Brain microvascular endothelial cell (primary cell): ENCODE results near the gene THSD7A.

Experiments used
- DNase-seq: peaks from one replicate; pipeline ENCODE4 v3.0.0-alpha.2; 2020
- H3K27ac ChIP-seq: fragments of 250-450 bp; sonication (Bioruptor Pico); 2 replicates; pipeline ENCODE4 v1.5.1; 2020; ENCODE audit warnings: mild to moderate bottlenecking, moderate library complexity
- H3K27me3 ChIP-seq: fragments of 250-450 bp; sonication (Bioruptor Pico); replicated peaks from 2 replicates; pipeline ENCODE4 v1.5.1; 2020; ENCODE audit warnings: mild to moderate bottlenecking
- H3K36me3 ChIP-seq: fragments of 250-450 bp; sonication (Bioruptor Pico); replicated peaks from 2 replicates; pipeline ENCODE4 v1.5.1; 2020; ENCODE audit warnings: mild to moderate bottlenecking
- H3K4me3 ChIP-seq: 2 replicates; pipeline ENCODE4 v1.5.1; 2011; ENCODE audit warnings: low read depth, mild to moderate bottlenecking, control low read depth, low read length, moderate library complexity
- in situ Hi-C: cut with HindIII; loops from 2 replicates; pipeline ENCODE4 v1.10.0; 2017; ENCODE audit warnings: low sequenced_read_pairs, low pct_ligation_motif_present
- TF ChIP-seq, protein P1 (sequence below): IDR thresholded peaks from 2 replicates; pipeline ENCODE4 v1.5.1; 2011; ENCODE audit warnings: low read depth, mild to moderate bottlenecking, moderate library complexity, low read length, control low read depth, inconsistent platforms; ENCODE audit errors: missing control alignments

The THSD7A gene

DNA sequence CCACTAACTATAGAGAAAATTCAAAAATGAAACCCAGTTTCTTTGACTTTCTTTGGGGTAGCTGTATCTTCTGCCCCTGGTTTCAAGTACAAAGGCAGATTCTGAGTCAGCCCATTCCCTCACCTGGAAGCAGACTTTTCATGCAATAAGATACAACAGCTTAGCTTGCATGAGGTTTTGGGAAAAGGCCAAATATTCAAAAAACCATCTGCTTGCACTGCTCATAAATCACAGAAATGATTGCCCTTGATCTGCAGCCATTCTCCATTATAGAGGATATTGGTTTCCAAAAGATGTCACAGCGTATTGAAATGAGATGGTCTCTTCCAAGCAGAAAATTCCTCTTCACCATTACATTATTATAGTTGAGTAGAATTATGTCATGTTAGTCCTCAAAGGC lies 504.4 kb downstream of the THSD7A start:
- H3K4me3 ChIP-seq, result no peak overlapping the region
- H3K27me3 ChIP-seq, result no peaks in the 10 kb centered on the region
- in situ Hi-C loops, result no loop called here
- no peaks in the 10 kb centered on the region for H3K36me3 ChIP-seq
- H3K27ac ChIP-seq, result no peak overlapping the region
- TF ChIP-seq, protein P1, sequence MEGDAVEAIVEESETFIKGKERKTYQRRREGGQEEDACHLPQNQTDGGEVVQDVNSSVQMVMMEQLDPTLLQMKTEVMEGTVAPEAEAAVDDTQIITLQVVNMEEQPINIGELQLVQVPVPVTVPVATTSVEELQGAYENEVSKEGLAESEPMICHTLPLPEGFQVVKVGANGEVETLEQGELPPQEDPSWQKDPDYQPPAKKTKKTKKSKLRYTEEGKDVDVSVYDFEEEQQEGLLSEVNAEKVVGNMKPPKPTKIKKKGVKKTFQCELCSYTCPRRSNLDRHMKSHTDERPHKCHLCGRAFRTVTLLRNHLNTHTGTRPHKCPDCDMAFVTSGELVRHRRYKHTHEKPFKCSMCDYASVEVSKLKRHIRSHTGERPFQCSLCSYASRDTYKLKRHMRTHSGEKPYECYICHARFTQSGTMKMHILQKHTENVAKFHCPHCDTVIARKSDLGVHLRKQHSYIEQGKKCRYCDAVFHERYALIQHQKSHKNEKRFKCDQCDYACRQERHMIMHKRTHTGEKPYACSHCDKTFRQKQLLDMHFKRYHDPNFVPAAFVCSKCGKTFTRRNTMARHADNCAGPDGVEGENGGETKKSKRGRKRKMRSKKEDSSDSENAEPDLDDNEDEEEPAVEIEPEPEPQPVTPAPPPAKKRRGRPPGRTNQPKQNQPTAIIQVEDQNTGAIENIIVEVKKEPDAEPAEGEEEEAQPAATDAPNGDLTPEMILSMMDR, result no peak
- no peak for DNase-seq
